ENCODE measurements around the gene CTIF.

CTIF gene

DNA sequence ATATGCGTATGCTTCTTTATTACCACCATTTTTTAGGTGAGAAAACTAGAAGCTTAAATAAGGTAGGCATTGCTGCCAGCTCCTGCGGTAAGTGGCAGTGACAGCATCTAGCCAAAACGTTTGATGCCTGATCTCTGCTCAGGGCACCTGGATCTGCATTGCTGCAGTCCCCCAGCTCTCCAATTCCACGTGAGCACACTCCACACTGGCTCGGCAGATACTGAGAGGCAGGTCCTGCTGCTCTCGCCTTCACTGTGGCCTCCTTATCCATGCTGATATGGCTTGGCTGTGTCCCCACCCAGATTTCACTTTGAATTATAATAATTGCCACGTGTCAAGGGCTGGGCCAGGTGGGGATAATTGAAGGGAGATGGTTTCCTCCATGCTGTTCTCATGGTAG, 160.9 kb downstream of the CTIF start:
- no peak overlapping the region for H3K27ac Mint-ChIP-seq
- no peaks in the 10 kb centered on the region for H3K9me3 Mint-ChIP-seq
- H3K27me3 Mint-ChIP-seq (ENCODE audit: low read depth, poor library complexity): no peaks in the 10 kb centered on the region
- H3K4me3 Mint-ChIP-seq: no peak overlapping the region
- H3K36me3 Mint-ChIP-seq (ENCODE audit: low read depth): no peaks in the 10 kb centered on the region
- no peak for TF ChIP-seq CTCF (IDR thresholded peaks at IDR 0.05)
- DNase-seq: no peak
- H3K4me1 Mint-ChIP-seq: peaks cover 25% of the 10 kb centered on the region

DNA sequence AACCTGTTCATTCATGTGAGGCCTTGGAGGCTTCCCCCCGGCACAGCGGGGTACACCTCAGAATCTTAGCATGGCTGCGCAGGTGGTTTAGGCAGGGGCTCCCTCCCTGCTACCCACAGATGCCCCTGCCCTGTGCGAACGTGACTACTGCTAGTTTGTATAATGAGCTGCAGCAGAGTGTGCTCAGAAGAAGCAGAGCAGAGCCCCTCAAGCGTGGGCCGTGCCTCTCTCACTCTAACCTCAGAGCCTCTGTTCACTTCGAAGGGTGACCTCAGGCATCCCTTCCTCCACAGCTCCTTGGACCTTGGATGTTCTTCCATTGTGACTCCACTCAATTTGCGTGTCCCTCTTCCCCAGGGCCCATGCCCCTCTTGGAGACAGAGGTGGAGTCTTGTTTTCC, 161.6 kb downstream of the CTIF start:
- no peaks in the 10 kb centered on the region for H3K36me3 Mint-ChIP-seq (ENCODE audit: low read depth)
- H3K27ac Mint-ChIP-seq: peak overlapping the region; percentile 20
- no peak overlapping the region for H3K4me3 Mint-ChIP-seq
- DNase-seq: no peak
- peaks cover 25% of the 10 kb centered on the region for H3K4me1 Mint-ChIP-seq
- TF ChIP-seq CTCF (IDR thresholded peaks at IDR 0.05): no peak
- H3K27me3 Mint-ChIP-seq (ENCODE audit: low read depth, poor library complexity): no peaks in the 10 kb centered on the region
- H3K9me3 Mint-ChIP-seq: no peaks in the 10 kb centered on the region

- H3K9me3 Mint-ChIP-seq: no peaks in the 10 kb centered on the region
- no peaks in the 10 kb centered on the region for H3K27me3 Mint-ChIP-seq (ENCODE audit: low read depth, poor library complexity)
- H3K27ac Mint-ChIP-seq: no peak overlapping the region
- peaks cover 25% of the 10 kb centered on the region for H3K4me1 Mint-ChIP-seq
- no peak for DNase-seq
- no peak overlapping the region for H3K4me3 Mint-ChIP-seq
- no peak for TF ChIP-seq CTCF (IDR thresholded peaks at IDR 0.05)
- no peaks in the 10 kb centered on the region for H3K36me3 Mint-ChIP-seq (ENCODE audit: low read depth)
Observed at GRCh38 chr18:48702346-48703027, 163.7 kb downstream of the CTIF start.

DNA sequence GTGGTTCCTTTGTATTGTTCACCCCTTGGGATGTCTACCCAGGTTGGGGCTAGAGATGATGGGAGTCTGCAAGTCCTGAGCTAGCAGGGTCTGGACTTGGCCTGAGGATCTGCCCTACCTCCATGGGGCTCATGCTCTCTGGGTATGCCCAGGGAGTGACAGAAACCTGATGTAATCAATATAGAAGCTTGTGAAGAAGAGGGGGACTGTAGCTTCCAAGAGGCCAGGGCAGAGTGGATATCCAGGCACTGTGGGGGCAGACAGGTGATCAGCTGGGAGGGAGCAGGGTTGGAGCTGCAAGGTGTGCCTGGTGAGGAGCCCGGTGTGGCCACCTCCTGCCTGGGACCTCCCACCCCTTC, 164.2 kb downstream of the CTIF start:
- Mint-ChIP-seq H3K27ac (no peak overlapping the region), H3K27me3 (ENCODE audit: low read depth, poor library complexity) (no peaks in the 10 kb centered on the region), H3K36me3 (ENCODE audit: low read depth) (peaks cover 3% of the 10 kb centered on the region), H3K4me3 (no peak overlapping the region), H3K9me3 (no peaks in the 10 kb centered on the region), H3K4me1 (peaks cover 25% of the 10 kb centered on the region)
- no peak for DNase-seq
- TF ChIP-seq CTCF (IDR thresholded peaks at IDR 0.05): no peak

DNA sequence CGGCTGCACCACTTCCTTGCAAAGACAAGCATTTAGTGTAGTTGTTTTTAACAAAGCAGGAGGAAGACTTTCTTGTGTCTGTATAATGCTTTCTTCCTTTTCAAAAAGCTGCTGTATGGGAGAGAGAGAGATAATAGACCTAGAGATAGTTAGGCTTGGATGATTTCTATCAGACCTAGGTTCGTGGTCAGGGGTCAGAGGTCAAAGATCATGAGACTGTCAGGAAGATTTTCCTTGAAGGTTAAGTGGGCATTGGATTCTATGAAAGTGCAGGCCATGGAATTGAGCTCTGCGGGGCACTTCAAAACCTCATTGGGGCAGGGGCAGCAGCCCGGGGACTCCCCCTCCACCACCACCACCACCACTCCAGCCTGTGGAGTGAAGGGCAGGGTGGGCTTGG, 164.6 kb downstream of the CTIF start:
- H3K4me1 Mint-ChIP-seq: peaks cover 25% of the 10 kb centered on the region
- no peaks in the 10 kb centered on the region for H3K9me3 Mint-ChIP-seq
- TF ChIP-seq CTCF (IDR thresholded peaks at IDR 0.05): no peak
- no peaks in the 10 kb centered on the region for H3K27me3 Mint-ChIP-seq (ENCODE audit: low read depth, poor library complexity)
- DNase-seq: no peak
- H3K4me3 Mint-ChIP-seq: no peak overlapping the region
- H3K36me3 Mint-ChIP-seq (ENCODE audit: low read depth): peaks cover 5% of the 10 kb centered on the region
- no peak overlapping the region for H3K27ac Mint-ChIP-seq

DNA sequence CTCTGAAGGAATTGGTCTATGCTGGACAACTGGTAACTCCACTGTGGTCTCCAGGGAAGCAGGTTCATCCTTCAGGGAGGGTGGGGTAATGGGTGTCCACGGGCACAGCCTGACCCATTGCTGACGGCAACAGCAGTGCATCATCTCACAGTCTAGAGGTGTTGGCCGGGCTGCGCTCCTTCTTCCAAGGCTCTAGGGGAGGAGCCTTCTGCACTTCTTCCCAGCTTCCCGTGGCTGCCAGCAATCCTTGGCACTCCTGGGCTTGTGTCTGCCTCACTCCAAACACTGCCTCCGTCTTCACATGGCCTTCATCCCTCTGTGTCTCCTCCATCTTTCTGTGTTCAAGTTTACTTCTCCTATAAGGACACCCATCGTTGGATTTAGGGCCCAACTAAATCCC, 166.2 kb downstream of the CTIF start:
- no peaks in the 10 kb centered on the region for H3K9me3 Mint-ChIP-seq
- TF ChIP-seq CTCF (IDR thresholded peaks at IDR 0.05): no peak
- DNase-seq: no peak
- H3K4me3 Mint-ChIP-seq: no peak overlapping the region
- peaks cover 23% of the 10 kb centered on the region for H3K4me1 Mint-ChIP-seq
- peaks cover 5% of the 10 kb centered on the region for H3K36me3 Mint-ChIP-seq (ENCODE audit: low read depth)
- no peak overlapping the region for H3K27ac Mint-ChIP-seq
- H3K27me3 Mint-ChIP-seq (ENCODE audit: low read depth, poor library complexity): no peaks in the 10 kb centered on the region
